ENCODE data around the gene MOSPD3. TPM values are rescaled to one million over a fixed set of nuclear protein-coding genes. Genes with fewer than 3 reads are reported as not detected.
A peak's percentile ranks its signal among the peaks of the same experiment; 100 is the strongest.

The MOSPD3 gene
- total RNA-seq, 2 donors from 2014 or later, result 16.4 to 16.5 TPM

DNA sequence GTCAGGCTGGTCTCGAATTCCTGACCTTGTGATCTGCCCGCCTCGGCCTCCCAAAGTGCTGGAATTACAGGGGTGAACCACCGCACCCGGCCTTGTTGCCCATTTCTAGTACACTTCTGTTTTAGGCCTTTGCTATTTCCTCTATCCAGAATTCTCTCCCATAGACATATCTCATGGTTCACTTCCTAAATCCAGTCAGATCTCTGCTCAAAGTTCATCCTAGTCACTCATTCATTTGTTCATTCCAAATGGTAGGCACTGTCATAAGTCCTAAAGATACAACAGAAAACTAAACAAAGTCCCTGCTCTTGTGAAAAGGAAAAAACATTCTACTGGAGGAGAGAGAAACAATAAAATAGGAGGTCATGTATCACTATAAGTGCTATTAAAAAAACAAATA, 2.4 kb upstream of the MOSPD3 start:
- Mint-ChIP-seq H3K27me3 (no peaks in the 10 kb centered on the region), H3K4me3 (no peak overlapping the region), H3K27ac (no peak overlapping the region), H3K36me3 (ENCODE audit: low read depth) (peaks cover 3% of the 10 kb centered on the region), H3K4me1 (peaks cover 29% of the 10 kb centered on the region)
- DNase-seq (no peak), ATAC-seq (no peak)
- no peaks in the 10 kb centered on the region for H3K9me3 ChIP-seq (ENCODE audit: control insufficient read depth, low read length, poor library complexity, severe bottlenecking)

DNA sequence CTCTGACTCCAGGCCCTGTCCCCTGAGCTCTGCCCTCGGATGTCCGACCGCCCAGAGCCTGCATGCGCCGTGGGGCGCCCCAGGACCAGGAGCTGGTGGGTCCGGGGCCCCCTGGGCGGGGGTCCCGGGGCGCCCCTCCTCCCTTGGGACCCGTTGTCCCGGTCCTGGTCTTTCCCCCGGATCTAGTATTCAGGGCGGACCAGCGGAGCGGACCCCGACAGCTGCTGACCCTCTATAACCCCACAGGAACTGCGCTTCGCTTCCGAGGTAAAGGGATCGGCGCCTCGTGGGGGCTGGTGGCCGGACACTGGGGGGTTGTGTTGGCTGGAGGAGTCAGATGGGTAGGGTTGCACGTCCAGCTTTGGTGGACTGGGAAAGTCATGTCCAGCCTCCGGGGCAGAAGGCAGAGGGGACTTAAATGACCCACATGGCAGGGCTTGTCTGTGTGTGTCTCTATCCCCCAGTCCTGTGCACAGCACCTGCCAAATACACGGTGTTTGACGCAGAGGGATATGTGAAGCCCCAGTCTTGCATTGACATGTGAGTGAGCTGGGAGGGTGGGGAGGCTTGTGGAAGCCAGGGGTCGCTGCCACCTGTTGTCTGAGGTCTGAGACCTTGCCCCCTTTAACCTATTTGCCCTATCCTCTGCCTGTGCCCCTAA, 520 bp downstream of the MOSPD3 start:
- peak overlapping the region; percentile 97 for H3K4me3 Mint-ChIP-seq
- DNase-seq (no peak), ATAC-seq (no peak)
- peak overlapping the region; percentile 97 for H3K27ac Mint-ChIP-seq
- no peaks in the 10 kb centered on the region for H3K9me3 ChIP-seq (ENCODE audit: control insufficient read depth, low read length, poor library complexity, severe bottlenecking)
- H3K4me1 Mint-ChIP-seq, result peaks cover 20% of the 10 kb centered on the region
- peaks cover 3% of the 10 kb centered on the region for H3K36me3 Mint-ChIP-seq (ENCODE audit: low read depth)
- no peaks in the 10 kb centered on the region for H3K27me3 Mint-ChIP-seq

DNA sequence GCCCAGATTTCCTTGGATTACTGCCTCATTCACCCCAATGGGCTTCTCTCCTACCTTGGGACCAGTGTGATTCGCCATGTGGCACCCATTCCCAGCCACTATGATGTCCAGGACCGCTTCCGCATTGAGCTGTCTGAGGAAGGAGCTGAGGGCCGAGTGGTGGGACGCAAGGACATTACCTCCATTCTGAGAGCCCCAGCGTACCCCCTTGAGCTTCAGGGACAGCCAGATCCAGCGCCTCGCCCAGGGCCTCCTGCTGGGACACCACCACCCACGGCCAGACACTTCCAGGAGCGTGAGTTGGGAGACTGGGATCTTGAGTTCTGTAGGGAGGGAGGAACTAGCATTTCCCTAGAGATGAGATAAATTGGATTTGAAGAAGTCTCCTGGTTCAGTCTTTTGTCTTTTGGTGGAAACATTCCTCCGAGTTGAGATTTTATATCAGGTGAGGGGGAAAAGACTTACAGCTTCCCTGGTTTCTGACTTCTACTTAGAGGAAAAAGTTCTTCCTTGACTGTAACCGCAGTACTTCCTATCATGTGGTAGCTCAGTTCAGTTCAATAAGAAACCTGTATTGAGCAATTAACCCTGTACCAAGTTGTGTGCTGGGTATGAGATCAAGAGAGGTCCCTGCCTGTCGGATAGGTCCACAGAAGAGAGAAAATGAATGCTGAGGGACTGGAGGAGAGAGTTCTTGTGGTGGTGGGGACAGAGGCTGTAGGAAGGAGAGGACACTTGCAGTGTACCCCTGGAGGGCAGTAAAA, 1.3 kb downstream of the MOSPD3 start:
- Mint-ChIP-seq H3K27me3 (no peaks in the 10 kb centered on the region), H3K4me3 (peak overlapping the region; percentile 97), H3K27ac (peak overlapping the region; percentile 97), H3K36me3 (ENCODE audit: low read depth) (peaks cover 3% of the 10 kb centered on the region), H3K4me1 (peaks cover 20% of the 10 kb centered on the region)
- no peak for DNase-seq
- ATAC-seq, result no peak
- H3K9me3 ChIP-seq (ENCODE audit: control insufficient read depth, low read length, poor library complexity, severe bottlenecking), result no peaks in the 10 kb centered on the region

DNA sequence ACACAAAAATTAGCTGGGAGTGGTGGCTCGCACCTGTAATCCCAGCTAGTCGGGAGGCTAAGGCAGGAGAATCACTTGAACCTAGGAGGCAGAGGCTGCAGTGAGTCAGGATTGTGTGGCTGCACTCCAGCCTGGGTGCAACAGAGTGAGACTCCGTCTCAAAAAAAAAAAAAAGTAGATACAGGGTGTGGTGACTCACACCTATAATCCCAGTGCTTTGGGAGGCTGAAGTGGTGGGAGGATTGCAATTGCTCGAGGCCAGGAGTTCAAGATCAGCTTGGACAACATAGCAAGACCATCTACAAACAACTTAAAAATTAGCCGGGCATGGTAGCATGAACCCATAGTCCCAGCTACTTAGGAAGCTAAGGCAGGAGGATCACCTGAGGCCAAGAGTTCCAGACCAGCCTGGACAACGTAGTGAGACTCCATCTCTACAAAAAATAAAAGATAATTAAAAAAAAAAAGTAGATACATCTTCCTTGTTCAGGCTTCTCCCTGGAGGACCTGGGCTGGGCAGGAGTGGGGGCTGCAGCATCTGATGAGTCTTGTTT, 2.0 kb downstream of the MOSPD3 start:
- H3K27me3 Mint-ChIP-seq, result no peaks in the 10 kb centered on the region
- ATAC-seq, result no peak
- no peak overlapping the region for H3K4me3 Mint-ChIP-seq
- no peaks in the 10 kb centered on the region for H3K9me3 ChIP-seq (ENCODE audit: control insufficient read depth, low read length, poor library complexity, severe bottlenecking)
- peaks cover 20% of the 10 kb centered on the region for H3K4me1 Mint-ChIP-seq
- no peak for DNase-seq
- peaks cover 3% of the 10 kb centered on the region for H3K36me3 Mint-ChIP-seq (ENCODE audit: low read depth)
- peak overlapping the region; percentile 67 for H3K27ac Mint-ChIP-seq

DNA sequence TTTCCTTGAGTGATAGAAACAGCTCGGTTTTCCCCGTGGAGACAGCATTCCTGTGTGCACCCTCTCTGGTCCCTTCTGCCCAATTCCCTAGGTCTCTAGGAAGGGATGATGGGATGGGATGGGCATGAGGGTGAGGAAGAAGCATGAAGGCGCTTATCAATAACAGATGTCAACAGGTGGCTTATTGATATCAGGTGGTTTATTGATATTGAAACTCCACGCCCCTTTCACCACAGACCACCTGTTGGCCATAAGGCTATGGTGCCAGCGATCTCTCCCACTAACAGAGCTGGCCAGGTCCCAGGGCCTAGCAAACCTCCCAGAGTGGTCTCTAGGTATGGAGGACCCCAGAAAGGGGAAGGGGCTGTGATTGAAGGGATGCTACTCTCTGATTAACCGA, 7.9 kb downstream of the MOSPD3 start:
- no peak for ATAC-seq
- Mint-ChIP-seq H3K4me1 (peaks cover 16% of the 10 kb centered on the region), H3K4me3 (no peak overlapping the region), H3K27ac (no peak overlapping the region), H3K27me3 (no peaks in the 10 kb centered on the region), H3K36me3 (ENCODE audit: low read depth) (peaks cover 6% of the 10 kb centered on the region)
- no peaks in the 10 kb centered on the region for H3K9me3 ChIP-seq (ENCODE audit: control insufficient read depth, low read length, poor library complexity, severe bottlenecking)
- no peak for DNase-seq

DNA sequence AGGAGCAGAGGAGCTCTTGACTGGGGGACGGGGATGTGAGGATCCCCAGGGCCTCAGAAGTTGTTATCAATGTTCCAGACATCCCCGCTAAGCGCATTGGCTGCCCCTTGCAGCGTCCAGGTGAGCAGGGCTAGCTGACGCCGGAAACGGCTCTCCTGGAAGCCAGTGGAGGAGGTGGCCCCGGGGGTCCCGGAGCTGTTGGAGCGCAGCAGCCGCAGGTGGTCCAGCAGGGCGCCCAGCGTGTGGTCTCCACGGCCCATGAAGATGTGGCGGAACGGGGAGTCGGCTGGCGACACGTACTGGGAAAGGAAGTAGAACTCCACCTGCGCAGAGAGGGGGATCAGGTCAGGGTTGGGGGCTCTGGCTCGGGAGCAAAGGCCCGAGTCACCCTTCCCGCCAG, 8.5 kb downstream of the MOSPD3 start:
- no peaks in the 10 kb centered on the region for H3K9me3 ChIP-seq (ENCODE audit: control insufficient read depth, low read length, poor library complexity, severe bottlenecking)
- H3K4me3 Mint-ChIP-seq, result no peak overlapping the region
- no peak overlapping the region for H3K27ac Mint-ChIP-seq
- peaks cover 6% of the 10 kb centered on the region for H3K36me3 Mint-ChIP-seq (ENCODE audit: low read depth)
- ATAC-seq, result no peak
- H3K4me1 Mint-ChIP-seq, result peaks cover 17% of the 10 kb centered on the region
- H3K27me3 Mint-ChIP-seq, result no peaks in the 10 kb centered on the region
- no peak for DNase-seq

DNA sequence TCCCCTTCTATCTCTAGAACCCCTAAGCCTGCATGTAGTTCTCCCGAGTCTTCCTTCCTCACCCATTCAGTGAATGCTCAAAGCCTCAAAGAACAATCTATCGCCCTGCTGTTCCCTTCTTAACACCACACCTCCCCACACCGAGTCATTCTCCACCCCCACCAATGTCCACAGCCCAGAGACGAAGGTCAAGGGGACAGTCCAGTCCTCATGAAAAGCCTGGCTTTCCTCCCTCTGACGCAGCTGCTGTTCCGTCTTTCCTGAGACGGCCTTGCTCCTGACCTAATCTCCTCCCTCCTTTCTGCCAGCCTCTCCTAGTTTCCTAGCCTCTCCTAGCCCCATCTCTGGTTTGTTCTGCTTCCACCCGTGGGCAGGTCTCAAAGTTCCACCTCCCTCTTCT, 9.2 kb downstream of the MOSPD3 start:
- peaks cover 19% of the 10 kb centered on the region for H3K4me1 Mint-ChIP-seq
- DNase-seq, result no peak

DNA sequence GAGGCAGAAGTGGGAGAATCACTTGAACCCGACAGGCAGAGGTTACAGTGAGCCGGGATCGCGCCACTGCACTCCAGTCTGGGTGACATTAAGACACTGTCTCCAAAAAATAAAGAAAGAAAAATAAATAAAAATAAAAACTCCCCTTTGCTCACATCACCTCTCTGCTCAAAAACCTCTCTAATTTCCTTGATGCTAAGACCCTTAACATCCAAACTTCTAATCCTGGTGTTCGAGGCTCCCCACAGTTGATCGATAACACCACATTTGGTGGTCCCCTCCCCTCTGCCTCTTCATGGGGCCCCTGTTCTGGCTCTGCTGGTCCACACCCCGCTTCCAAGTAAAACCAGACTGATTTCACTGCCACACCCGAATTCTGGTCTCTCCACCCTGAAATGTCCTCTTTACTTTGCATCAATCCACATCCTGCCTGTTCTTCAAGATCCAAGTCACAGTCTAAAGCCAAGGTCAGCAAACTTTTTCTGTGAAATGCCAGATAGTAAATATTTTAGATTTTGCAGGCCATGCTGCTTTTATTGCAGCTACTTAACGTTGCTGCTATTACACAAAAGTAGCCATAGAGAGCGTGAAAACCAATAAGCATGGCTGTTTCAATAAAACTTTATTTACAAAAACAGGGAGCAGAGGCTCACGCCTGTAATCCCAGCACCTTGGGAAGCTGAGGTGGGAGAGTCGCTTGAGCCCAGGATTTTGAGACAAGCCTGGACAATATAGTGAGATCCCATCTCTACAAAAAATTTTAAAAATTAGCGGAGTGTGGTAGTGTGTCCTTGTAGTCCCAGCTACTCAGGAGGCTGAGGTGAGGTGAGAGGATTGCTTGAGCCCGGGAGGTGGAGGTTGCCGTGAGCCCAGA, 11.8 kb downstream of the MOSPD3 start:
- Mint-ChIP-seq H3K4me3 (peak overlapping the region; percentile 71), H3K27ac (peak overlapping the region; percentile 75), H3K27me3 (no peaks in the 10 kb centered on the region), H3K36me3 (ENCODE audit: low read depth) (peaks cover 6% of the 10 kb centered on the region), H3K4me1 (peaks cover 32% of the 10 kb centered on the region)
- ATAC-seq (no peak), DNase-seq (no peak)
- H3K9me3 ChIP-seq (ENCODE audit: control insufficient read depth, low read length, poor library complexity, severe bottlenecking), result no peaks in the 10 kb centered on the region

More for the DNA sequence above, 9.2 kb downstream of the MOSPD3 start:
- H3K9me3 ChIP-seq (ENCODE audit: control insufficient read depth, low read length, poor library complexity, severe bottlenecking), result no peaks in the 10 kb centered on the region
- Mint-ChIP-seq H3K27me3 (no peaks in the 10 kb centered on the region), H3K27ac (peak overlapping the region; percentile 81), H3K36me3 (ENCODE audit: low read depth) (peaks cover 6% of the 10 kb centered on the region), H3K4me3 (no peak overlapping the region)
- ATAC-seq, result no peak

DNA sequence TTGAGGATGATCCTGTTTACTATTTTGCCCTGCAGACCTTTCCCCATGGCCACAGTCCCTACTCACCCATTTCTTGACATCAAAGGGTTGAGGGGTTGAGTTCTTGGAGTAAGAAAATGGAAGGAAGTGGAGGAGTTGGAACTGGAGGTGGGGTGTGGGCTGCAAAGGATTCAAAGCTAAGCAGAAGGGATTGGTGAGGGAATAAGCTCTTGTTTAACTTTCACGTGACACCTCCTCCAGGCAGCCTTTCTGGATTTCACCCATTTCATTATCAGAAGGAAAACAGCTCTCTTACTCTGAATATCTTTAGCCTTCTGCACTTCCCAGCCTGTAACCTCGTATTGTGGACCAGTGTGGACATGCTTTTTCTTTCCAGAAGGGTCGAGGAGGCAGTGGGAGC, 13.7 kb downstream of the MOSPD3 start:
- H3K27ac Mint-ChIP-seq, result no peak overlapping the region
- DNase-seq (no peak), ATAC-seq (no peak)
- peaks cover 37% of the 10 kb centered on the region for H3K4me1 Mint-ChIP-seq
- H3K27me3 Mint-ChIP-seq, result no peaks in the 10 kb centered on the region
- H3K4me3 Mint-ChIP-seq, result peak overlapping the region; percentile 79
- peaks cover 6% of the 10 kb centered on the region for H3K36me3 Mint-ChIP-seq (ENCODE audit: low read depth)
- no peaks in the 10 kb centered on the region for H3K9me3 ChIP-seq (ENCODE audit: control insufficient read depth, low read length, poor library complexity, severe bottlenecking)

DNA sequence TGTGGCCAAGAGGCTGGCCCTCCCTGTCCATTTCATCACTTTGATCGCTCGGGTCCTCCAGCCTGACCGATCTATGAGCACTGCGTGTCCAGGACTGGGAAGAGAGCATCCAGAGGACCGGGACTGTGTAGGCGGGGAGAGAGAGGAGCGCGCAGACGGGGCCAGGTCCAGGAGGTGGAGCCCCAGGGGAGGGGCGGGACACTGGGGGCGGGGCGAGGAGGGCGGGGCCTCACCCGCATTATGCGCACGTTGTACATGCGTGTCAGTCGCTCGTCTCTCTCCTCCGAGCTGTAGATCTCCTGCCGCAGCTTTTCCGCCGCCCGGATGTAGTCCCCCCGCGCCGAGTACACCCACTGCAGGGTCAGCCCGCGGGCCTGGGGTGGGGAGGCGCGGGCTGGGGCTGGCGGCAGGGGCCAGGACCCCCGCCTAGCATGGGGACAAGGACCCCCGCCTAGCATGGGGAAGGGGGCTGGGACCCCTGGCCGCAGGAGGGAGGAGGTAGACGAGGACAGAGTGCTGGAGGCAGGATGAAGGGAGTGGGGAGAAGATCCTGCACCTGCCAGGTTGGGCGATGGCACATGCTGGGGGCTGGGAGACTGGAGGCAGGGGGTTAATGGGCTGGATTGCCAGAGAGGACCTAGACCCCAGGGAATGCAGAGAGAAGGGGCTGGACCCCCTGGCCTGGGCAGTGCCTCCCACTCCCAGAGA, 14.3 kb downstream of the MOSPD3 start:
- peak; percentile 68 to 87 (median 80) for DNase-seq
- Mint-ChIP-seq H3K36me3 (ENCODE audit: low read depth) (peaks cover 4% of the 10 kb centered on the region), H3K27ac (no peak overlapping the region), H3K4me3 (peak overlapping the region; percentile 79), H3K27me3 (no peaks in the 10 kb centered on the region), H3K4me1 (peaks cover 34% of the 10 kb centered on the region)
- peak; percentile 99 for ATAC-seq
- H3K9me3 ChIP-seq (ENCODE audit: control insufficient read depth, low read length, poor library complexity, severe bottlenecking), result no peaks in the 10 kb centered on the region

DNA sequence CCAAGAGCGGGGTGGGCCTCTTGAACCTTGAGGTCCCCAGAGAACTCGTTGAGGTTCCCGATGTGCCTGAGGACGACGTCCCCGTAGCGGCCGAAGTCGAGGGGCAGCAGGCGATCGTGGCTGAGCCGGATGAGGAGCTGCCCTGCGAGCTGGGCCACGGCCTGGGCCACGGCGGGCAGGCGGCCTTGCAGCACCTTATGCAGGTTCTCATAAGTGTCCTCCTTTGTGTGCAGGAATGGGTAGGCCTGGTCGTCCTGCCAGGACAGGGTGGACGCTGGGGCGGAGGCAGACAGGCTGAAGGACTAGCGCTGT, 14.9 kb downstream of the MOSPD3 start:
- H3K9me3 ChIP-seq (ENCODE audit: control insufficient read depth, low read length, poor library complexity, severe bottlenecking), result no peaks in the 10 kb centered on the region
- Mint-ChIP-seq H3K4me1 (peaks cover 32% of the 10 kb centered on the region), H3K36me3 (ENCODE audit: low read depth) (no peaks in the 10 kb centered on the region), H3K27me3 (no peaks in the 10 kb centered on the region), H3K4me3 (no peak overlapping the region), H3K27ac (no peak overlapping the region)
- ATAC-seq (no peak), DNase-seq (no peak)

DNA sequence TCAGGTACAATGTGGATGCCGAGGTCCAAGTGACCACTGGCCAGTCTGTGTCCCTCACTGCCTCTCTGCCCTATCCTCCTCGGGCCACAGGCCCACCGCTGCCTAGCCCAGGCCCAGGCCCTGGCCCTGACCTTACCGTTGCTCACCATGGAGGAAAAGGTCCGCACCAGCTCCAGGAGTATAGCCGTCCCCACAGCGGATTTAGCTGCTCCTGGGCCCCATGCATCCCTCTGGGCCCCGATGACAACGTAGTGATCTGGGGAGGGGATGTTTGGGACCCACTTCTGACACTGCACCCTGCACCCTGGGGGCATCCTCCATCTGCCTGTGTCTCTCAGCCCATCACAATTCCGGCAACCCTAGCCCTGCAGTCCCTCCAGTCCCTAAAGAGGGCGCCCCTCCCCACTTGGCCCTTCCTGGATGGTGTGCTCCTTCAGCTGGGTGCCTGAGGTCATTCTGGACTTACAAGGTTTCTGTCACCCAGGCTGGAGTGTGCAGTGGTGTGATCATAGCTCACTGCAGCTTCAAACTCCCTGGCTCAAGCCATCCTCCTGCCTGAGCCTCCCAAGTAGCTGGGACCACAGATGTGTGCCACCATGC, 16.9 kb downstream of the MOSPD3 start:
- Mint-ChIP-seq H3K4me1 (peaks cover 32% of the 10 kb centered on the region), H3K27me3 (no peaks in the 10 kb centered on the region), H3K27ac (peak overlapping the region; percentile 81), H3K4me3 (peak overlapping the region; percentile 31), H3K36me3 (ENCODE audit: low read depth) (no peaks in the 10 kb centered on the region)
- H3K9me3 ChIP-seq (ENCODE audit: control insufficient read depth, low read length, poor library complexity, severe bottlenecking), result no peaks in the 10 kb centered on the region
- DNase-seq (no peak), ATAC-seq (no peak)

Measured in T-helper 17 cell (primary cell).